Endothelial cell of umbilical vein (primary cell): ENCODE results near the gene C1orf226.

Experiments used
- EZH2 ChIP-seq: IDR thresholded peaks from 2 replicates; pipeline ENCODE4 v1.6.1; 2012; ENCODE audit warnings: borderline replicate concordance, low read depth, mild to moderate bottlenecking, moderate library complexity, low read length, inconsistent platforms; ENCODE audit not compliant: severe bottlenecking
- FOS ChIP-seq: IDR thresholded peaks from 2 replicates; pipeline ENCODE4 v1.6.1; 2011; ENCODE audit warnings: mild to moderate bottlenecking, low read length, moderate library complexity, borderline replicate concordance; ENCODE audit not compliant: insufficient read depth
- JUN ChIP-seq: IDR thresholded peaks from 2 replicates; pipeline ENCODE4 v1.6.1; 2011; ENCODE audit warnings: borderline replicate concordance, low read depth; ENCODE audit not compliant: insufficient read length, insufficient read depth
- POLR2A ChIP-seq: IDR thresholded peaks from 2 replicates; pipeline ENCODE4 v1.6.1; 2012; ENCODE audit warnings: low read depth, mild to moderate bottlenecking, control low read depth, low read length
- POLR2AphosphoS5 ChIP-seq: IDR thresholded peaks from 2 replicates; pipeline ENCODE4 v1.6.1; 2012; ENCODE audit warnings: low read depth, mild to moderate bottlenecking, control low read depth, low read length, moderate library complexity; ENCODE audit not compliant: insufficient read depth
- TF ChIP-seq, protein P1 (sequence below), 2 donors: IDR thresholded peaks; 1 replicate in 1 of 2; 2 replicates in 1 of 2; pipeline ENCODE4 v1.5.1; 2011; ENCODE audit warnings: low read length in 2 of 2, mild to moderate bottlenecking in 2 of 2, moderate library complexity in 2 of 2, control low read depth in 1 of 2, inconsistent platforms in 1 of 2, low read depth in 1 of 2; ENCODE audit not compliant: insufficient read depth in 1 of 2; ENCODE audit errors: extremely low read depth in 1 of 2
- TF ChIP-seq, protein P2 (sequence below): IDR thresholded peaks from 2 replicates; pipeline ENCODE4 v1.6.1; 2011; ENCODE audit not compliant: insufficient read depth, insufficient read length

DNA sequence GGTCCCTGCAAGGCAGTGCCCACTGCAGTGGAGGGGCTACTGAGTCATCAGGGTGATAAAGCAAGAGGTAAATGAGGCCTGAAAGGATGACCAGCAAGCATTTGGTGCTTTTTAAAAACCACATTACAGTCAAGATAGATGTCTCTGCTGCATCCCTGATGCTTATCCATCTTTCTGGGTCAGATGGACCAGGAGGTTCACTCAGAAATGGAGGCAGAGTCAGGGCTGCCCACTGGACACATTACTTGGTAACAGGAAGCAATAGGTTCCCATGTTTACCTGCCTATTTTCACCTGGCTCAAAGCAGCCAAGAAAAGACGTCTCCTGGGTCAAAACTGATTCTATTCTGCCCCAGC is 8.5 kb upstream of the C1orf226 start:
- TF ChIP-seq, protein P1, sequence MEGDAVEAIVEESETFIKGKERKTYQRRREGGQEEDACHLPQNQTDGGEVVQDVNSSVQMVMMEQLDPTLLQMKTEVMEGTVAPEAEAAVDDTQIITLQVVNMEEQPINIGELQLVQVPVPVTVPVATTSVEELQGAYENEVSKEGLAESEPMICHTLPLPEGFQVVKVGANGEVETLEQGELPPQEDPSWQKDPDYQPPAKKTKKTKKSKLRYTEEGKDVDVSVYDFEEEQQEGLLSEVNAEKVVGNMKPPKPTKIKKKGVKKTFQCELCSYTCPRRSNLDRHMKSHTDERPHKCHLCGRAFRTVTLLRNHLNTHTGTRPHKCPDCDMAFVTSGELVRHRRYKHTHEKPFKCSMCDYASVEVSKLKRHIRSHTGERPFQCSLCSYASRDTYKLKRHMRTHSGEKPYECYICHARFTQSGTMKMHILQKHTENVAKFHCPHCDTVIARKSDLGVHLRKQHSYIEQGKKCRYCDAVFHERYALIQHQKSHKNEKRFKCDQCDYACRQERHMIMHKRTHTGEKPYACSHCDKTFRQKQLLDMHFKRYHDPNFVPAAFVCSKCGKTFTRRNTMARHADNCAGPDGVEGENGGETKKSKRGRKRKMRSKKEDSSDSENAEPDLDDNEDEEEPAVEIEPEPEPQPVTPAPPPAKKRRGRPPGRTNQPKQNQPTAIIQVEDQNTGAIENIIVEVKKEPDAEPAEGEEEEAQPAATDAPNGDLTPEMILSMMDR (IDR thresholded peaks at IDR 0.05; ENCODE audit: extremely low read depth in 1 of 2, insufficient read depth in 1 of 2, low read depth in 1 of 2, low read length in 2 of 2): no peak
- TF ChIP-seq EZH2 (no peak), POLR2AphosphoS5 (no peak), POLR2A (no peak), FOS (no peak), JUN (no peak)
- TF ChIP-seq, protein P2, sequence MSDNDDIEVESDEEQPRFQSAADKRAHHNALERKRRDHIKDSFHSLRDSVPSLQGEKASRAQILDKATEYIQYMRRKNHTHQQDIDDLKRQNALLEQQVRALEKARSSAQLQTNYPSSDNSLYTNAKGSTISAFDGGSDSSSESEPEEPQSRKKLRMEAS: no peak
